Measurements from ENCODE around the gene ITPR1. TPM values are rescaled to one million over a fixed set of nuclear protein-coding genes. Genes with fewer than 3 reads are reported as not detected.

ITPR1 gene
- total and polyA plus RNA-seq, 10 of the 15 experiments (the other 5 are each of a cell fraction or from before 2014, with no cell fraction given) = 12.2 to 239 (median 28.4) TPM

DNA sequence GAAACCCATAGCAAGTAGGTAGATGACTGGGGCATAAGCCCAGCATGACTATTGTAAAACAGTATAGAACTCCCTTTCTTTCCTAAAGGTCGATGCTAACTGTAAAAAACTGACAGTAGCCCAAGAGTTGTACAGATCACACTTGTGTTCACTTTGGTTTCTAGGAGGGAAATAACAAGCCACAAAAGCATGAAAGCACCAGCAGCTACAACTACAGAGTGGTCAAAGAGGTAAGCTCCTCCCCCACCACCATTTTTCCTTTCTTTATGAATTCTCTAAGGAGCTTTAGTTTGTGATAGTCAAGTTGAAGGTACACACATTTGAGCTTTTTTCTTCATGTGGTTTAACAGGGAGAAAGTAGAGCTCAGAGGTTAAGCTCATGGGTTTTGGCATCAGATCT, 191.0 kb downstream of the ITPR1 start (continued):
- TF ChIP-seq, protein P1, sequence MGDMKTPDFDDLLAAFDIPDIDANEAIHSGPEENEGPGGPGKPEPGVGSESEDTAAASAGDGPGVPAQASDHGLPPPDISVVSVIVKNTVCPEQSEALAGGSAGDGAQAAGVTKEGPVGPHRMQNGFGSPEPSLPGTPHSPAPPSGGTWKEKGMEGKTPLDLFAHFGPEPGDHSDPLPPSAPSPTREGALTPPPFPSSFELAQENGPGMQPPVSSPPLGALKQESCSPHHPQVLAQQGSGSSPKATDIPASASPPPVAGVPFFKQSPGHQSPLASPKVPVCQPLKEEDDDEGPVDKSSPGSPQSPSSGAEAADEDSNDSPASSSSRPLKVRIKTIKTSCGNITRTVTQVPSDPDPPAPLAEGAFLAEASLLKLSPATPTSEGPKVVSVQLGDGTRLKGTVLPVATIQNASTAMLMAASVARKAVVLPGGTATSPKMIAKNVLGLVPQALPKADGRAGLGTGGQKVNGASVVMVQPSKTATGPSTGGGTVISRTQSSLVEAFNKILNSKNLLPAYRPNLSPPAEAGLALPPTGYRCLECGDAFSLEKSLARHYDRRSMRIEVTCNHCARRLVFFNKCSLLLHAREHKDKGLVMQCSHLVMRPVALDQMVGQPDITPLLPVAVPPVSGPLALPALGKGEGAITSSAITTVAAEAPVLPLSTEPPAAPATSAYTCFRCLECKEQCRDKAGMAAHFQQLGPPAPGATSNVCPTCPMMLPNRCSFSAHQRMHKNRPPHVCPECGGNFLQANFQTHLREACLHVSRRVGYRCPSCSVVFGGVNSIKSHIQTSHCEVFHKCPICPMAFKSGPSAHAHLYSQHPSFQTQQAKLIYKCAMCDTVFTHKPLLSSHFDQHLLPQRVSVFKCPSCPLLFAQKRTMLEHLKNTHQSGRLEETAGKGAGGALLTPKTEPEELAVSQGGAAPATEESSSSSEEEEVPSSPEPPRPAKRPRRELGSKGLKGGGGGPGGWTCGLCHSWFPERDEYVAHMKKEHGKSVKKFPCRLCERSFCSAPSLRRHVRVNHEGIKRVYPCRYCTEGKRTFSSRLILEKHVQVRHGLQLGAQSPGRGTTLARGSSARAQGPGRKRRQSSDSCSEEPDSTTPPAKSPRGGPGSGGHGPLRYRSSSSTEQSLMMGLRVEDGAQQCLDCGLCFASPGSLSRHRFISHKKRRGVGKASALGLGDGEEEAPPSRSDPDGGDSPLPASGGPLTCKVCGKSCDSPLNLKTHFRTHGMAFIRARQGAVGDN (IDR thresholded peaks at IDR 0.05) = no peak
- TF ChIP-seq SRF (IDR thresholded peaks at IDR 0.05; ENCODE audit: low read depth in 2 of 2, low read length in 2 of 2) (no peak), CBX3 (IDR thresholded peaks at IDR 0.05; ENCODE audit: borderline replicate concordance, low read depth) (no peak), JUND (IDR thresholded peaks at IDR 0.05; ENCODE audit: low read depth, low read length) (no peak), IKZF2 (IDR thresholded peaks at IDR 0.05) (no peak), NBN (IDR thresholded peaks at IDR 0.05) (no peak), TARDBP (IDR thresholded peaks at IDR 0.05; ENCODE audit: borderline replicate concordance) (no peak), ZSCAN29 (IDR thresholded peaks at IDR 0.05) (no peak), FOS (IDR thresholded peaks at IDR 0.05; ENCODE audit: borderline replicate concordance, extremely low read depth, insufficient read length) (no peak), SIN3A (IDR thresholded peaks at IDR 0.05; ENCODE audit: low read depth, low read length) (no peak), HDAC6 (IDR thresholded peaks at IDR 0.05; ENCODE audit: unreplicated experiment) (no peak)
- TF ChIP-seq, protein P2, sequence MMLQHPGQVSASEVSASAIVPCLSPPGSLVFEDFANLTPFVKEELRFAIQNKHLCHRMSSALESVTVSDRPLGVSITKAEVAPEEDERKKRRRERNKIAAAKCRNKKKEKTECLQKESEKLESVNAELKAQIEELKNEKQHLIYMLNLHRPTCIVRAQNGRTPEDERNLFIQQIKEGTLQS (IDR thresholded peaks at IDR 0.05; ENCODE audit: borderline replicate concordance, extremely low read depth, low read depth, low read length) = no peak
- TF ChIP-seq, protein P3, sequence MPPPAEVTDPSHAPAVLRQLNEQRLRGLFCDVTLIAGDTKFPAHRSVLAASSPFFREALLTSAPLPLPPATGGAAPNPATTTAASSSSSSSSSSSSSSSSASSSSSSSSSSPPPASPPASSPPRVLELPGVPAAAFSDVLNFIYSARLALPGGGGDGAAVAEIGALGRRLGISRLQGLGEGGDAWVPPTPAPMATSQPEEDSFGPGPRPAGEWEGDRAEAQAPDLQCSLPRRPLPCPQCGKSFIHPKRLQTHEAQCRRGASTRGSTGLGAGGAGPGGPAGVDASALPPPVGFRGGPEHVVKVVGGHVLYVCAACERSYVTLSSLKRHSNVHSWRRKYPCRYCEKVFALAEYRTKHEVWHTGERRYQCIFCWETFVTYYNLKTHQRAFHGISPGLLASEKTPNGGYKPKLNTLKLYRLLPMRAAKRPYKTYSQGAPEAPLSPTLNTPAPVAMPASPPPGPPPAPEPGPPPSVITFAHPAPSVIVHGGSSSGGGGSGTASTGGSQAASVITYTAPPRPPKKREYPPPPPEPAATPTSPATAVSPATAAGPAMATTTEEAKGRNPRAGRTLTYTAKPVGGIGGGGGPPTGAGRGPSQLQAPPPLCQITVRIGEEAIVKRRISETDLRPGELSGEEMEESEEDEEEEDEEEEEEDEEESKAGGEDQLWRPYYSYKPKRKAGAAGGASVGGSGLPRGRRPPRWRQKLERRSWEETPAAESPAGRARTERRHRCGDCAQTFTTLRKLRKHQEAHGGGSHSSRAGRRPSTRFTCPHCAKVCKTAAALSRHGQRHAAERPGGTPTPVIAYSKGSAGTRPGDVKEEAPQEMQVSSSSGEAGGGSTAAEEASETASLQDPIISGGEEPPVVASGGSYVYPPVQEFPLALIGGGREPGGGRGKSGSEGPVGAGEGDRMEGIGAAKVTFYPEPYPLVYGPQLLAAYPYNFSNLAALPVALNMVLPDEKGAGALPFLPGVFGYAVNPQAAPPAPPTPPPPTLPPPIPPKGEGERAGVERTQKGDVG (CRISPR knock-in tag; IDR thresholded peaks at IDR 0.05) = no peak

Data from GM12878 (cell line).